Measurements from ENCODE around the gene NBEAL1. TPM values are rescaled to one million over a fixed set of nuclear protein-coding genes. Genes with fewer than 3 reads are reported as not detected.
"Not testable (repeated sequence)": the region's sequence is repeated elsewhere in the genome, so short reads cannot be mapped to it uniquely, and the experiment has no call there.

Gene NBEAL1
- total RNA-seq, 1 donor from 2014 or later = 11.6 TPM

DNA sequence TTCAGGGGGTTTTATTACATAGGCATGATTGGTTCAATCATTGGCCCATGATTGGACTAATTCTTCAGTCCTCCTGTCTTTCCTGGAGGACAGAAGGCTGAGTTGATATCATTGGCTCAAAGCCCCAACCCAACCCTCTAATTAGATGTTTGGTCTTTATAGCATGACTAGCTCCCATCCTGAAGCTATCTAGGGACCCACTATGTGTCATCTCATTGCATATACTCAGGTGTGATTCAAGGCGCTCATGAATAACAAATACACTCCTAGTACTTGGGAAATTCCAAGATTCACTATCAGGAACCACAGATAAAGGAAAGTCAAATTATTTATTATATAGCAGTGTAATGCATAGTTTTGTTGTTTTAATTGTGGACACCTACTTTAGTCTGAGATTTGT, 24.9 kb upstream of the NBEAL1 start:
- Mint-ChIP-seq H3K9me3 (ENCODE audit: unreplicated experiment) (no peaks in the 10 kb centered on the region), H3K36me3 (ENCODE audit: low read depth, unreplicated experiment) (no peaks in the 10 kb centered on the region), H3K27ac (ENCODE audit: unreplicated experiment) (no peak overlapping the region), H3K4me1 (ENCODE audit: unreplicated experiment) (no peaks in the 10 kb centered on the region), H3K4me3 (ENCODE audit: unreplicated experiment) (no peak overlapping the region), H3K27me3 (ENCODE audit: unreplicated experiment) (no peaks in the 10 kb centered on the region)
- TF ChIP-seq, protein P1, sequence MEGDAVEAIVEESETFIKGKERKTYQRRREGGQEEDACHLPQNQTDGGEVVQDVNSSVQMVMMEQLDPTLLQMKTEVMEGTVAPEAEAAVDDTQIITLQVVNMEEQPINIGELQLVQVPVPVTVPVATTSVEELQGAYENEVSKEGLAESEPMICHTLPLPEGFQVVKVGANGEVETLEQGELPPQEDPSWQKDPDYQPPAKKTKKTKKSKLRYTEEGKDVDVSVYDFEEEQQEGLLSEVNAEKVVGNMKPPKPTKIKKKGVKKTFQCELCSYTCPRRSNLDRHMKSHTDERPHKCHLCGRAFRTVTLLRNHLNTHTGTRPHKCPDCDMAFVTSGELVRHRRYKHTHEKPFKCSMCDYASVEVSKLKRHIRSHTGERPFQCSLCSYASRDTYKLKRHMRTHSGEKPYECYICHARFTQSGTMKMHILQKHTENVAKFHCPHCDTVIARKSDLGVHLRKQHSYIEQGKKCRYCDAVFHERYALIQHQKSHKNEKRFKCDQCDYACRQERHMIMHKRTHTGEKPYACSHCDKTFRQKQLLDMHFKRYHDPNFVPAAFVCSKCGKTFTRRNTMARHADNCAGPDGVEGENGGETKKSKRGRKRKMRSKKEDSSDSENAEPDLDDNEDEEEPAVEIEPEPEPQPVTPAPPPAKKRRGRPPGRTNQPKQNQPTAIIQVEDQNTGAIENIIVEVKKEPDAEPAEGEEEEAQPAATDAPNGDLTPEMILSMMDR (IDR thresholded peaks at IDR 0.05; ENCODE audit: unreplicated experiment) = no peak
- DNase-seq (ENCODE audit: low spot score) = no peak

DNA sequence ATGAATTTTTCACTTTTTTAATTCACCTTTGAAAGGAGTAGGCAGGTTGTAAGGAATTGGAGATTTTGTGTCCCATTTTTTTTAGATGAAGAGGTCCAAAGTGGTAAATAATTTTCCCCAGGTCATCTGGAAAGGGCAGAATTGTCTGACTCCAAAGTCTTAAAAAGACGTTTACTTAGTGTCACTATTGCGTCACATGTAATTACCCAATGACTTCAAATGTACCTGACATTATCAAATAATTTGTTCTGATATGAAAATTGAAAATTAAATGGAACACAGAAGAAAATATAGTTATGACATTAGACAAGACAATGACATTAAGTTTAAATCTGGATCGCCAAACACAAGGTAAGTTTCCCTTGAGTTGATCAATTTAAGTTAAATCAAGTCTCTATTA, 24.2 kb upstream of the NBEAL1 start:
- TF ChIP-seq, protein P1 (IDR thresholded peaks at IDR 0.05; ENCODE audit: unreplicated experiment) = no peak
- DNase-seq (ENCODE audit: low spot score) = no peak
- Mint-ChIP-seq H3K27me3 (ENCODE audit: unreplicated experiment) (no peaks in the 10 kb centered on the region), H3K36me3 (ENCODE audit: low read depth, unreplicated experiment) (no peaks in the 10 kb centered on the region), H3K4me3 (ENCODE audit: unreplicated experiment) (no peak overlapping the region), H3K4me1 (ENCODE audit: unreplicated experiment) (no peaks in the 10 kb centered on the region), H3K9me3 (ENCODE audit: unreplicated experiment) (no peaks in the 10 kb centered on the region), H3K27ac (ENCODE audit: unreplicated experiment) (no peak overlapping the region)

DNA sequence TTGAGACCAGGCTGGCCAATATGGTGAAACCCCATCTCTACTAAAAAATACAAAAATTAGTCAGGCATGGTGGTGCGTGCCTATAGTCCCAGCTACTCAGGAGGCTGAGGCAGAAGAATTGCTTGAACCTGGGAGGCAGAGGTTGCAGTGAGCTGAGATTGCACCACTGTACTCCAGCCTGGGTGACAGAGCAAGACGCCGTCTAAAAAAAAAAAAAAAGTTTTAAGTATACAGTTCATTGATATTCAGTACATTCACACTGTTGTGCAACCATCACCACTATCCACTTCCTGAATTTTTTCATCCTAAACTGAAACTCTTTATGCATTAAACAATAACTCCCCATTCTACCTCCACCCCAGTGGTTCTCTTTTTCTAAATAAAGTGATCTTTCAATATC, 17.6 kb upstream of the NBEAL1 start:
- H3K36me3 Mint-ChIP-seq (ENCODE audit: low read depth, unreplicated experiment); H3K27ac Mint-ChIP-seq (ENCODE audit: unreplicated experiment); DNase-seq (ENCODE audit: low spot score); H3K27me3 Mint-ChIP-seq (ENCODE audit: unreplicated experiment); H3K4me3 Mint-ChIP-seq (ENCODE audit: unreplicated experiment); H3K9me3 Mint-ChIP-seq (ENCODE audit: unreplicated experiment); H3K4me1 Mint-ChIP-seq (ENCODE audit: unreplicated experiment): not testable (repeated sequence)

DNA sequence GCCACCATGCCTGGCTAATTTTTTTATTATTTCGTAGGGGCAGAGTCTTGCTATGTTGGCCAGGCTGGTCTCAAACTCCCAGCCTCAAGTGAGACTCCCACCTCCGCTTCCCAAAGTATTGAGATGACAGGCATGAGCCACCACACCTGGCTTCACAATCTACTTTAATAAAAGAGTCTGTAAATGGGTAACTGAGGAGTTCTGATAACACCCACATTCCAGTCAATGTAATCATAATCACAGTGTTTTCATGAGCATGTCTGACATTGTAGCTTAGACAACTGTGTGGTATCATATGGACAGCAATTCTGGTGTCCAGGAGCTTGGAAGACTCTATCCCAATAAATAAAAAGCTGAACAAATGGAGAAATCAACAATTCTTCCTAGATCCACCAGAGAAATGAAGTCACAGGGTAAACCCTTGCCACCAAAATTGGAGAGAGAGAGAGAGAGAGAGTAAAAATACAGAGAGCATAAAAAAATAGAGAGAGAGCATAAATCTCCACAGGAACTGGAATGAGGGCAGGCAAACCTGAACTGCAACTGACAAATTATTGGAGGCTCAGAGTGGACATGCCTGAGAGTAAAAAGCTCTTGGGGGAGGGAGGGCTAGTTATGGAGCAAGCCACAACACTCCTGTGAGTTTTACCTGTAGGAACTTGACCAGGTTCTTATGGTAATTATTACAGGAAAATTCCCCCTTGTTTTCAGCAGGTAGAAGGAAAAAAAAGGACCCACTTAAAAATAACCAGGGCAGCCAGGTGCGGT, 12.4 kb upstream of the NBEAL1 start:
- TF ChIP-seq, protein P1 (IDR thresholded peaks at IDR 0.05; ENCODE audit: unreplicated experiment) = no peak
- H3K9me3 Mint-ChIP-seq (ENCODE audit: unreplicated experiment) = no peaks in the 10 kb centered on the region
- no peak overlapping the region for H3K27ac Mint-ChIP-seq (ENCODE audit: unreplicated experiment)
- DNase-seq (ENCODE audit: low spot score) = no peak
- no peaks in the 10 kb centered on the region for H3K4me1 Mint-ChIP-seq (ENCODE audit: unreplicated experiment)
- H3K4me3 Mint-ChIP-seq (ENCODE audit: unreplicated experiment) = no peak overlapping the region
- H3K27me3 Mint-ChIP-seq (ENCODE audit: unreplicated experiment) = no peaks in the 10 kb centered on the region
- no peaks in the 10 kb centered on the region for H3K36me3 Mint-ChIP-seq (ENCODE audit: low read depth, unreplicated experiment)

DNA sequence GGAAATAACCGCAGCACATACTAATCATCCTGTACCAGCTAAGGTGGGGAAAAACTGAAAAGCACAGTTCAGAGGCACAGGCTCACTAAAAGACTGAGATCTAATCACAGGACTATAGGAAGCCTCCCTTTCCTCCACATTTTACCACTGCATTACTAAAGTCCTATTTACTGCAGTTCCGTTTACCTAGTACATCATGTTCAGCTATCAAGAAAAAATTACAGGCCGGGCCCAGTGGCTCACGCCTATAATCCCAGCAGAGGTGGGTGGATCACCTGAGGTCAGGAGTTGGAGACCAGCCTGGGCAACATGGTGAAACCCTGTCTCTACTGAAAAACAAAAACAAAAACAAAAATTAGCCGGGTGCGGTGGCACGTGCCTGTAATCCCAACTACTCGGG, 11.0 kb upstream of the NBEAL1 start:
- Mint-ChIP-seq H3K4me1 (ENCODE audit: unreplicated experiment) (no peaks in the 10 kb centered on the region), H3K4me3 (ENCODE audit: unreplicated experiment) (no peak overlapping the region), H3K27me3 (ENCODE audit: unreplicated experiment) (peaks cover 1% of the 10 kb centered on the region), H3K36me3 (ENCODE audit: low read depth, unreplicated experiment) (no peaks in the 10 kb centered on the region), H3K27ac (ENCODE audit: unreplicated experiment) (no peak overlapping the region), H3K9me3 (ENCODE audit: unreplicated experiment) (no peaks in the 10 kb centered on the region)
- TF ChIP-seq, protein P1 (IDR thresholded peaks at IDR 0.05; ENCODE audit: unreplicated experiment) = no peak
- DNase-seq (ENCODE audit: low spot score) = no peak

Data from endothelial cell (in vitro differentiated cells).